Fibroblast of lung (primary cell): ENCODE results near the gene FAS. TPM values are rescaled to one million over a fixed set of nuclear protein-coding genes. Genes with fewer than 3 reads are reported as not detected.
A peak's percentile ranks its signal among the peaks of the same experiment; 100 is the strongest.

ENCODE experiments used
- DNase-seq, 2 donors: peaks; one replicate each; pipeline versions ENCODE4 v3.0.0 to v3.0.0-alpha.2; 2010; ENCODE audit warnings: low read depth in 2 of 2
- H2AFZ ChIP-seq: 2 replicates; pipeline ENCODE4 v1.5.1; 2012; ENCODE audit warnings: low read length, control low read depth, inconsistent platforms
- H3K27ac ChIP-seq: 2 replicates; pipeline ENCODE4 v1.5.1; 2011; ENCODE audit warnings: low read length, control low read depth; ENCODE audit not compliant: insufficient read depth
- H3K27me3 ChIP-seq: 2 replicates; pipeline ENCODE4 v1.5.1; 2011; ENCODE audit warnings: mild to moderate bottlenecking, low read length; ENCODE audit not compliant: control insufficient read depth, insufficient read depth
- H3K36me3 ChIP-seq: 2 replicates; pipeline ENCODE4 v1.5.1; 2011; ENCODE audit warnings: low read length; ENCODE audit not compliant: control insufficient read depth, insufficient read depth
- H3K4me1 ChIP-seq: 2 replicates; pipeline ENCODE4 v1.5.1; 2011; ENCODE audit warnings: low read length; ENCODE audit not compliant: control insufficient read depth, insufficient read depth; ENCODE audit errors: extremely low read depth
- H3K4me2 ChIP-seq: 2 replicates; pipeline ENCODE4 v1.5.1; 2011; ENCODE audit warnings: low read length, control low read depth; ENCODE audit not compliant: insufficient read depth; ENCODE audit errors: extremely low read depth
- H3K4me3 ChIP-seq, 4 experiments: fragments of 200-600 bp in 1 of 4; sonication (generic) in 1 of 4; replicated peaks in 1 of 4; 2 replicates each; pipeline ENCODE4 v1.5.1; 2011 to 2016; ENCODE audit warnings: low read length in 4 of 4, low read depth in 3 of 4, mild to moderate bottlenecking in 3 of 4, control low read depth in 2 of 4, inconsistent platforms in 1 of 4, mixed read lengths in 1 of 4; ENCODE audit not compliant: insufficient read depth in 1 of 4; ENCODE audit errors: control extremely low read depth in 1 of 4
- H3K79me2 ChIP-seq: 2 replicates; pipeline ENCODE4 v1.5.1; 2012; ENCODE audit warnings: mild to moderate bottlenecking, low read length, inconsistent platforms; ENCODE audit not compliant: control insufficient read depth, insufficient read depth
- H3K9ac ChIP-seq: 2 replicates; pipeline ENCODE4 v1.5.1; 2011; ENCODE audit warnings: mild to moderate bottlenecking, low read length, control low read depth; ENCODE audit not compliant: insufficient read depth
- H3K9me3 ChIP-seq: 2 replicates; pipeline ENCODE4 v1.5.1; 2012; ENCODE audit warnings: low read depth, low read length; ENCODE audit not compliant: control insufficient read depth, insufficient read depth
- H4K20me1 ChIP-seq: 2 replicates; pipeline ENCODE4 v1.5.1; 2011; ENCODE audit warnings: low read length; ENCODE audit not compliant: control insufficient read depth, insufficient read depth; ENCODE audit errors: extremely low read depth
- CTCF ChIP-seq, 2 donors: IDR thresholded peaks in 1 of 2; conservative IDR thresholded peaks in 1 of 2; 1 replicate in 1 of 2; 2 replicates in 1 of 2; pipeline ENCODE4 v1.5.1; 2011 to 2012; ENCODE audit warnings: low read length in 2 of 2, control low read depth in 1 of 2, inconsistent platforms in 1 of 2, low read depth in 1 of 2, mild to moderate bottlenecking in 1 of 2
- EZH2 ChIP-seq: IDR thresholded peaks from 2 replicates; pipeline ENCODE4 v1.5.1; 2012; ENCODE audit warnings: low read length, control low read depth, mild to moderate bottlenecking; ENCODE audit errors: missing control alignments
- polyA plus RNA-seq, 2 donors: library from polyadenylated mRNA; depleted of rRNA in 1 of 2; stranded (reverse) in 1 of 2; unstranded in 1 of 2; fragments of >200 nt; gene quantifications; 2 replicates each; pipeline ENCODE4 v1.2.1, GENCODE V29; 2011 to 2012; ENCODE audit warnings: missing spikeins in 1 of 2
- total RNA-seq: library from RNA; depleted of rRNA; stranded (reverse); fragments of >200 nt; gene quantifications from 2 replicates; pipeline ENCODE4 v1.2.1, GENCODE V29; 2014

FAS gene
- total and polyA plus RNA-seq, 2 donors (not counting 1 experiment from before 2014, with no cell fraction given): 77.8 to 124 TPM

DNA sequence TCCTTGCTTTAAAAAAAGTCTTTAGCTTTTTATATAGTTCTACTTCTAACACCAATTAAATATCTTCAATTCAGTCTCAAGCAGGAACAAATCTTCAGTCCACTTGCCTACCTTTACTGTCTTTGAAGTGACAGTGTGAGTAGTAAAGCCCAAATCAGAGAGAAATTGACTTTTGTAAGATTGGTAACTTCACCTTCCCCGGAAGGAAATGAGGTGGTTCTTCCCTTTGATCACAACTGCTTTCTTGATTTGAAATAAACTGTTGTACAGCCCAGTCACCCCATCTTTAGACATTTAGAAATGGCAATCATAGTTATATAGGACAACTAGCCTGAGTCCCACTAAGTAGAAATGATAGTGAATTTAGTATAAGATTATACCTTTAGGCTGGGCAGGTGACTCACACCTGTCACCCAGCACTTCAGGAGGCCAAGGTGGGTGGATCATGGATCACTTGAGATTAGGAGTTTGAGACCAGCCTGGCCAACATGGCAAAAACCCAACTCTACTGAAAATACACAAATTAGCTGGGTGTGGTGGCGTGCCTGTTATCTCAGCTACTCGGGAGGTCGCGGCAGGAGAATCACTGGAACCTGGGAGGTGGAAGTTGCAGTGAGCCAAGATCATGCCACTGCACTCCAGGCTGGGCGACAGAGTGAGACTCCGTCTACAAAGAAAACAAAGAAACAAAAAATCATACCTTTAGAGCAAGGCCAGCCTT, 4.7 kb downstream of the FAS start:
- no peak overlapping the region for H3K9ac ChIP-seq
- DNase-seq: no peak
- no peaks in the 10 kb centered on the region for H3K36me3 ChIP-seq
- TF ChIP-seq EZH2 (no peak), CTCF (conservative IDR thresholded peaks at IDR 0.05 in 1 of 2, IDR thresholded peaks at IDR 0.05 in 1 of 2; ENCODE audit: low read depth in 1 of 2, low read length in 2 of 2) (no peak)
- peak overlapping the region; percentile 21 for H3K4me2 ChIP-seq
- H3K27ac ChIP-seq: no peak overlapping the region
- peaks cover 82% of the 10 kb centered on the region for H3K79me2 ChIP-seq
- H3K9me3 ChIP-seq: no peaks in the 10 kb centered on the region
- H4K20me1 ChIP-seq: no peaks in the 10 kb centered on the region
- H3K27me3 ChIP-seq: no peaks in the 10 kb centered on the region
- H2AFZ ChIP-seq: no peak overlapping the region
- peak overlapping the region in 1 of 4 experiments; percentile 28 for H3K4me3 ChIP-seq
- H3K4me1 ChIP-seq: peaks cover 2% of the 10 kb centered on the region

DNA sequence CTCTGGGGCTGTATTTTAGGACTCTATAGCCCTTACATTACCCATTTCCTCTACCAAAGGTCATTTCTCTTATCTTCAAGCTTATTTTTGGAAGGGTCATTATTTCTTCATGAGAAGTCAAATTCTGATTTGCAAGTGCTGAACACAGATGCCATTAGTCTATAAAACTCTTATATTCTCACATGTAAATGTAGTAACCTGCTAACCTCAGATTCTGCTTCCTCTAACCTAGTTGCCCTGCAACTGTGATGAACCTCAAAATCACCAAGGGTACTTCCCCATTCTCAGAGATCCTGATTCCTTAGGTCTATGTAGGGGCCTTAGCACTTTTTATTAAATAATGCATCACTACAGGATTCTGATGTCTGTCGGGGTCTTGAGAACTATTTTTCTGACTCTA, 6.3 kb downstream of the FAS start:
- no peak for DNase-seq
- H3K4me3 ChIP-seq: no peak overlapping the region
- H3K36me3 ChIP-seq: no peaks in the 10 kb centered on the region
- no peak overlapping the region for H3K9ac ChIP-seq
- H3K4me2 ChIP-seq: no peak overlapping the region
- no peak overlapping the region for H2AFZ ChIP-seq
- no peak overlapping the region for H3K27ac ChIP-seq
- no peaks in the 10 kb centered on the region for H4K20me1 ChIP-seq
- H3K27me3 ChIP-seq: no peaks in the 10 kb centered on the region
- H3K4me1 ChIP-seq: peaks cover 9% of the 10 kb centered on the region
- H3K9me3 ChIP-seq: no peaks in the 10 kb centered on the region
- no peak for TF ChIP-seq EZH2
- no peak for TF ChIP-seq CTCF (conservative IDR thresholded peaks at IDR 0.05 in 1 of 2, IDR thresholded peaks at IDR 0.05 in 1 of 2; ENCODE audit: low read depth in 1 of 2, low read length in 2 of 2)
- H3K79me2 ChIP-seq: peaks cover 87% of the 10 kb centered on the region

- Histone ChIP-seq H3K4me3 (peak overlapping the region; percentile 18 to 45 (median 30)), H3K4me1 (peaks cover 13% of the 10 kb centered on the region), H3K79me2 (peaks cover 71% of the 10 kb centered on the region), H4K20me1 (no peaks in the 10 kb centered on the region), H3K9ac (peak overlapping the region; percentile 65), H3K27me3 (no peaks in the 10 kb centered on the region), H2AFZ (no peak overlapping the region), H3K36me3 (peaks cover 5% of the 10 kb centered on the region), H3K27ac (peak overlapping the region; percentile 82), H3K9me3 (no peaks in the 10 kb centered on the region), H3K4me2 (peak overlapping the region; percentile 92)
- peak in 1 of 2 donors; percentile 75 for DNase-seq
- TF ChIP-seq CTCF (conservative IDR thresholded peaks at IDR 0.05 in 1 of 2, IDR thresholded peaks at IDR 0.05 in 1 of 2; ENCODE audit: low read depth in 1 of 2, low read length in 2 of 2): no peak
- TF ChIP-seq EZH2: no peak
Measured at GRCh38 chr10:88999625-89000024, 9.0 kb downstream of the FAS start.
